WTC11 (cell line): ENCODE results near the gene INTS11. TPM values are rescaled to one million over a fixed set of nuclear protein-coding genes. Genes with fewer than 3 reads are reported as not detected.

Source experiments
- ATAC-seq: fragments of 200-7000 bp; cut with Tn5 transposase; 2 replicates; pipeline ENCODE4 v1.10.0; 2021; ENCODE audit warnings: mild to moderate bottlenecking, moderate library complexity
- CTCF ChIA-PET: fragments of 300-600 bp; sonication (Branson Sonifier 250); formaldehyde crosslinking; loops from one replicate; lab custom pipeline; 2021; ENCODE audit warnings: antibody characterized with exemption; lab: Charles Lee
- POLR2A ChIA-PET: fragments of 350-600 bp; sonication (Branson Sonifier 250); formaldehyde crosslinking; loops from one replicate; lab custom pipeline; 2021; ENCODE audit warnings: antibody characterized with exemption; lab: Charles Lee
- DNase-seq: peaks from one replicate; pipeline ENCODE4 v3.0.0; 2021; ENCODE audit warnings: low spot score
- H3K27ac Mint-ChIP-seq: 2 replicates; pipeline ENCODE4 v1.8.0; 2021; ENCODE audit warnings: mixed read lengths
- H3K27me3 Mint-ChIP-seq: 2 replicates; pipeline ENCODE4 v1.8.0; 2021; ENCODE audit warnings: low read depth, mild to moderate bottlenecking, moderate library complexity, mixed read lengths
- H3K36me3 Mint-ChIP-seq: 2 replicates; pipeline ENCODE4 v1.8.0; 2021; ENCODE audit warnings: mixed read lengths
- H3K4me1 Mint-ChIP-seq: 2 replicates; pipeline ENCODE4 v1.8.0; 2022; ENCODE audit warnings: mixed read lengths
- H3K4me3 Mint-ChIP-seq: 2 replicates; pipeline ENCODE4 v1.8.0; 2021; ENCODE audit warnings: mild to moderate bottlenecking, moderate library complexity, mixed read lengths
- H3K9me3 Mint-ChIP-seq: 2 replicates; pipeline ENCODE4 v1.8.0; 2021; ENCODE audit warnings: mixed read lengths
- ARID4B ChIP-seq: sonication (generic); formaldehyde crosslinking; IDR thresholded peaks from 2 replicates; pipeline ENCODE4 v1.8.0; 2023; ENCODE audit warnings: missing genetic modification reagents, mild to moderate bottlenecking, borderline replicate concordance
- CBFB ChIP-seq: sonication (generic); formaldehyde crosslinking; IDR thresholded peaks from 2 replicates; pipeline ENCODE4 v1.8.1; 2022; ENCODE audit warnings: mild to moderate bottlenecking, low read depth, missing genetic modification reagents
- EMX1 ChIP-seq: fragments of 250-450 bp; sonication (Bioruptor Pico); IDR thresholded peaks from 2 replicates; pipeline ENCODE4 v1.8.0; 2021; ENCODE audit warnings: mild to moderate bottlenecking
- FOXP1 ChIP-seq: sonication (generic); formaldehyde crosslinking; IDR thresholded peaks from 2 replicates; pipeline ENCODE4 v1.8.0; 2022; ENCODE audit warnings: missing genetic modification reagents, mild to moderate bottlenecking, moderate library complexity, borderline replicate concordance
- HMGA2 ChIP-seq: fragments of 250-450 bp; sonication (Bioruptor Pico); IDR thresholded peaks from 2 replicates; pipeline ENCODE4 v1.4.0; 2021; ENCODE audit warnings: mild to moderate bottlenecking, moderate library complexity
- NR1H2 ChIP-seq: sonication (generic); formaldehyde crosslinking; IDR thresholded peaks from 2 replicates; pipeline ENCODE4 v1.9.0; 2021; ENCODE audit warnings: mild to moderate bottlenecking, moderate library complexity, missing genetic modification reagents
- SP1 ChIP-seq: sonication (generic); formaldehyde crosslinking; conservative IDR thresholded peaks from 2 replicates; pipeline ENCODE4 v1.8.1; 2022; ENCODE audit warnings: missing genetic modification reagents
- TEAD4 ChIP-seq: sonication (generic); formaldehyde crosslinking; IDR thresholded peaks from 2 replicates; pipeline ENCODE4 v1.8.0; 2022; ENCODE audit warnings: mild to moderate bottlenecking, missing genetic modification reagents
- USF1 ChIP-seq: sonication (generic); formaldehyde crosslinking; IDR thresholded peaks from 2 replicates; pipeline ENCODE4 v1.8.0; 2022; ENCODE audit warnings: mild to moderate bottlenecking, missing genetic modification reagents
- ZNF263 ChIP-seq: sonication (generic); formaldehyde crosslinking; IDR thresholded peaks from 2 replicates; pipeline ENCODE4 v1.8.1; 2022; ENCODE audit warnings: low read depth, mild to moderate bottlenecking, moderate library complexity, missing genetic modification reagents
- ZNF396 ChIP-seq: fragments of 250-450 bp; sonication (Bioruptor Pico); IDR thresholded peaks from 2 replicates; pipeline ENCODE4 v1.8.0; 2021; ENCODE audit warnings: mild to moderate bottlenecking, moderate library complexity, borderline replicate concordance
- ZNF423 ChIP-seq: fragments of 250-450 bp; sonication (Bioruptor Pico); IDR thresholded peaks from 2 replicates; pipeline ENCODE4 v2.1.2; 2022; ENCODE audit warnings: mild to moderate bottlenecking, moderate library complexity
- total RNA-seq: library from RNA; stranded (reverse); gene quantifications from 3 replicates; pipeline ENCODE4 v1.2.3, GENCODE V29; 2021
- TF ChIP-seq, protein P1 (sequence below): sonication (generic); formaldehyde crosslinking; IDR thresholded peaks from 2 replicates; pipeline ENCODE4 v1.8.1; 2022; ENCODE audit warnings: mild to moderate bottlenecking, moderate library complexity, missing genetic modification reagents
- TF ChIP-seq, protein P2 (sequence below): fragments of 250-450 bp; sonication (Bioruptor Pico); IDR thresholded peaks from 2 replicates; pipeline ENCODE4 v1.9.0; 2021; ENCODE audit warnings: mild to moderate bottlenecking, borderline replicate concordance
- TF ChIP-seq, protein P3 (sequence below): sonication (generic); formaldehyde crosslinking; IDR thresholded peaks from 2 replicates; pipeline ENCODE4 v1.8.1; 2022; ENCODE audit warnings: low read depth, mild to moderate bottlenecking, moderate library complexity, missing genetic modification reagents, borderline replicate concordance

Gene INTS11
- total RNA-seq, 1 experiment from 2014 or later = 170 TPM

- no peaks in the 10 kb centered on the region for H3K36me3 Mint-ChIP-seq
- DNase-seq = no peak
- CTCF ChIA-PET = interaction anchor here (1.3 to 7.6 kb wide), 2 partner anchors 14 to 66 kb away, joined by 4 to 81 read pairs; no protein-coding TSS in a partner anchor
Observed at GRCh38 chr1:1306070-1306660, 18.3 kb downstream of the INTS11 start.

GRCh38 chr1:1305300-1306069 lies 19.0 kb downstream of the INTS11 start:
- DNase-seq = no peak
- peak overlapping the region; percentile 71 for H3K4me3 Mint-ChIP-seq
- TF ChIP-seq SP1 (CRISPR knock-in tag) (no peak), ZNF263 (0 out of 2 replicates have a peak, but pooled peaks have one; percentile 36), NR1H2 (no peak), EMX1 (CRISPR knock-in tag) (no peak), HMGA2 (no peak), TEAD4 (CRISPR knock-in tag) (no peak)
- TF ChIP-seq, protein P1, sequence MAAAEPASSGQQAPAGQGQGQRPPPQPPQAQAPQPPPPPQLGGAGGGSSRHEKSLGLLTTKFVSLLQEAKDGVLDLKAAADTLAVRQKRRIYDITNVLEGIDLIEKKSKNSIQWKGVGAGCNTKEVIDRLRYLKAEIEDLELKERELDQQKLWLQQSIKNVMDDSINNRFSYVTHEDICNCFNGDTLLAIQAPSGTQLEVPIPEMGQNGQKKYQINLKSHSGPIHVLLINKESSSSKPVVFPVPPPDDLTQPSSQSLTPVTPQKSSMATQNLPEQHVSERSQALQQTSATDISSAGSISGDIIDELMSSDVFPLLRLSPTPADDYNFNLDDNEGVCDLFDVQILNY (CRISPR knock-in tag) = no peak
- TF ChIP-seq, all 79 proteins: peak for 1
- H3K4me1 Mint-ChIP-seq = peaks cover 21% of the 10 kb centered on the region
- POLR2A ChIA-PET = interaction anchor here (1.1 to 2.6 kb wide), 2 partner anchors 10 to 13 kb away, joined by 5 to 7 read pairs; no protein-coding TSS in a partner anchor
- H3K27ac Mint-ChIP-seq = peak overlapping the region; percentile 87
- CTCF ChIA-PET = interaction anchor here (0.6 to 7.6 kb wide), 13 partner anchors 10 to 272 kb away, joined by 3 to 81 read pairs (median 3); partner anchors contain the start of gene CCNL2
- ATAC-seq = peak; percentile 2; the same call in 1 of the 2 replicates
- peaks cover 6% of the 10 kb centered on the region; the same call in 1 of the 2 replicates for H3K27me3 Mint-ChIP-seq
- H3K36me3 Mint-ChIP-seq = no peaks in the 10 kb centered on the region
- no peaks in the 10 kb centered on the region for H3K9me3 Mint-ChIP-seq

More at GRCh38 chr1:1306070-1306660, 18.3 kb downstream of the INTS11 start:
- Mint-ChIP-seq H3K27ac (peak overlapping the region; percentile 87), H3K4me1 (peaks cover 21% of the 10 kb centered on the region), H3K4me3 (peak overlapping the region; percentile 71), H3K9me3 (no peaks in the 10 kb centered on the region), H3K27me3 (peaks cover 6% of the 10 kb centered on the region; the same call in 1 of the 2 replicates)
- TF ChIP-seq, protein P2, sequence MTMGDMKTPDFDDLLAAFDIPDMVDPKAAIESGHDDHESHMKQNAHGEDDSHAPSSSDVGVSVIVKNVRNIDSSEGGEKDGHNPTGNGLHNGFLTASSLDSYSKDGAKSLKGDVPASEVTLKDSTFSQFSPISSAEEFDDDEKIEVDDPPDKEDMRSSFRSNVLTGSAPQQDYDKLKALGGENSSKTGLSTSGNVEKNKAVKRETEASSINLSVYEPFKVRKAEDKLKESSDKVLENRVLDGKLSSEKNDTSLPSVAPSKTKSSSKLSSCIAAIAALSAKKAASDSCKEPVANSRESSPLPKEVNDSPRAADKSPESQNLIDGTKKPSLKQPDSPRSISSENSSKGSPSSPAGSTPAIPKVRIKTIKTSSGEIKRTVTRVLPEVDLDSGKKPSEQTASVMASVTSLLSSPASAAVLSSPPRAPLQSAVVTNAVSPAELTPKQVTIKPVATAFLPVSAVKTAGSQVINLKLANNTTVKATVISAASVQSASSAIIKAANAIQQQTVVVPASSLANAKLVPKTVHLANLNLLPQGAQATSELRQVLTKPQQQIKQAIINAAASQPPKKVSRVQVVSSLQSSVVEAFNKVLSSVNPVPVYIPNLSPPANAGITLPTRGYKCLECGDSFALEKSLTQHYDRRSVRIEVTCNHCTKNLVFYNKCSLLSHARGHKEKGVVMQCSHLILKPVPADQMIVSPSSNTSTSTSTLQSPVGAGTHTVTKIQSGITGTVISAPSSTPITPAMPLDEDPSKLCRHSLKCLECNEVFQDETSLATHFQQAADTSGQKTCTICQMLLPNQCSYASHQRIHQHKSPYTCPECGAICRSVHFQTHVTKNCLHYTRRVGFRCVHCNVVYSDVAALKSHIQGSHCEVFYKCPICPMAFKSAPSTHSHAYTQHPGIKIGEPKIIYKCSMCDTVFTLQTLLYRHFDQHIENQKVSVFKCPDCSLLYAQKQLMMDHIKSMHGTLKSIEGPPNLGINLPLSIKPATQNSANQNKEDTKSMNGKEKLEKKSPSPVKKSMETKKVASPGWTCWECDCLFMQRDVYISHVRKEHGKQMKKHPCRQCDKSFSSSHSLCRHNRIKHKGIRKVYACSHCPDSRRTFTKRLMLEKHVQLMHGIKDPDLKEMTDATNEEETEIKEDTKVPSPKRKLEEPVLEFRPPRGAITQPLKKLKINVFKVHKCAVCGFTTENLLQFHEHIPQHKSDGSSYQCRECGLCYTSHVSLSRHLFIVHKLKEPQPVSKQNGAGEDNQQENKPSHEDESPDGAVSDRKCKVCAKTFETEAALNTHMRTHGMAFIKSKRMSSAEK (CRISPR knock-in tag) = no peak
- TF ChIP-seq CBFB (CRISPR knock-in tag) (no peak), NR1H2 (no peak), ZNF396 (CRISPR knock-in tag) (no peak)
- POLR2A ChIA-PET = no interaction called here
- ATAC-seq = peak; percentile 8

DNA sequence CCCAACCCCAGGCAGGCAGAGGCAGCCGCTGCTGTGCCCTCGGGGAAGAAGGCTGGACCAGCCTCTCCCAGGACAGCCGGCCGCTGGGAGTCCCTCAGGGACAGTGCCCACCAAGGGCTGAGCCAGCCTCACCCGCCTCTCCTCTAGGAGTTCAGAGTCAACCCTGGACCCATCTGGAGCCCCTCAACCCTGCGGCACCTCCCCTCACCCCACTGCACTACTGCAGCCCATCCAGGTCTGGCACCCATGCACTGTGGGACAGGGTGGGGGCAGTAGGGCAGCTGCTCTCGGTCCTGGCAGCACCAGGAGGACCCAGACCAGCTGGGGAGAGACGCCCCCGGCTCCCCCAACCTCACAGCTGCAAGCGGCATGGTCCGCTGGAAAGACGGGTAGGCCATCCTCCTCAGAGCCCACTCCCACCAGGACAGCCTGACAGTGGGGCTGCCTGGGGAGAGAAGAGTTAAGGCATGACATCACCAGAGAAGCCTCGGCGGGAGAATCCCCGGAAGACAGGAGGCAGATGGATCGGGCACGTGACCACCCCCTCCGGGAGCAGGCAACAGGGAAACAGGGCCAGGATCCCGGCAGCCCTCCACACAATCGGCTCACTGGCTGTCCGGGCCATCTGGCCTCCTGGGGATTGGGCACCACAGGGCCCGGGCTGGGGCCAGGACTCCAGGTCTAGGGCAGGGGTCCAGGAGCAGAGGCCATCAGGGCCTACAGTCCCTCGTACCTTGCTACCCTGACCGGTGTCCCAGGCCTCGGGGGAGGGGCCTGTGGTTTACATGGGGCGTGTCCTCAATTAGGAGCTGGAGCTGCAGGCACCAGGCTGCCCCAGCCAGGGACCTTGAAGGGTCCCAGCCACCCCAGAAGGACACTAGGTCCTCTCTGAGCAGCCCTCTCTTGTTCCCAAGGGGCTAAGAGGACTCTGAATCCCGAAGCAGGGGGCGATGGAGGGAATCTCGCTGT lies 19.8 kb downstream of the INTS11 start:
- POLR2A ChIA-PET = interaction anchor here (1.0 to 2.6 kb wide), 3 partner anchors 9 to 13 kb away, joined by 3 to 7 read pairs (median 5); no protein-coding TSS in a partner anchor
- no peaks in the 10 kb centered on the region for H3K9me3 Mint-ChIP-seq
- peak; percentile 1; the same call in 1 of the 2 replicates for ATAC-seq
- no peak overlapping the region for H3K27ac Mint-ChIP-seq
- H3K36me3 Mint-ChIP-seq = no peaks in the 10 kb centered on the region
- CTCF ChIA-PET = interaction anchor here (0.6 to 7.6 kb wide), 13 partner anchors 11 to 271 kb away, joined by 3 to 81 read pairs (median 3); partner anchors contain the start of gene CCNL2
- no peak overlapping the region for H3K4me3 Mint-ChIP-seq
- peak; percentile 61 for DNase-seq
- peaks cover 21% of the 10 kb centered on the region for H3K4me1 Mint-ChIP-seq
- peaks cover 6% of the 10 kb centered on the region; the same call in 1 of the 2 replicates for H3K27me3 Mint-ChIP-seq
- TF ChIP-seq, protein P3, sequence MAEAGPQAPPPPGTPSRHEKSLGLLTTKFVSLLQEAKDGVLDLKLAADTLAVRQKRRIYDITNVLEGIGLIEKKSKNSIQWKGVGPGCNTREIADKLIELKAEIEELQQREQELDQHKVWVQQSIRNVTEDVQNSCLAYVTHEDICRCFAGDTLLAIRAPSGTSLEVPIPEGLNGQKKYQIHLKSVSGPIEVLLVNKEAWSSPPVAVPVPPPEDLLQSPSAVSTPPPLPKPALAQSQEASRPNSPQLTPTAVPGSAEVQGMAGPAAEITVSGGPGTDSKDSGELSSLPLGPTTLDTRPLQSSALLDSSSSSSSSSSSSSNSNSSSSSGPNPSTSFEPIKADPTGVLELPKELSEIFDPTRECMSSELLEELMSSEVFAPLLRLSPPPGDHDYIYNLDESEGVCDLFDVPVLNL (CRISPR knock-in tag) = peak; percentile 18; the same call in 1 of the 2 replicates
- TF ChIP-seq FOXP1 (no peak), USF1 (CRISPR knock-in tag) (peak; percentile 94), ARID4B (CRISPR knock-in tag) (0 out of 2 replicates have a peak, but pooled peaks have one; percentile 9), ZNF423 (CRISPR knock-in tag) (peak; percentile 54)
